GM18499 (cell line): ENCODE data around the gene PSMC3.

Experiments used
- ATAC-seq: cut with Tn5 transposase; IDR thresholded peaks from one replicate; pipeline ENCODE4 v1.9.1; 2021; ENCODE audit warnings: moderate number of reproducible peaks; ENCODE audit not compliant: insufficient read depth, unreplicated experiment

Gene PSMC3

GRCh38 chr11:47443817-47444216 lies 17.6 kb upstream of the PSMC3 start:
- no peak for ATAC-seq

- no peak for ATAC-seq
Observed at GRCh38 chr11:47443028-47443700, 16.9 kb upstream of the PSMC3 start.

DNA sequence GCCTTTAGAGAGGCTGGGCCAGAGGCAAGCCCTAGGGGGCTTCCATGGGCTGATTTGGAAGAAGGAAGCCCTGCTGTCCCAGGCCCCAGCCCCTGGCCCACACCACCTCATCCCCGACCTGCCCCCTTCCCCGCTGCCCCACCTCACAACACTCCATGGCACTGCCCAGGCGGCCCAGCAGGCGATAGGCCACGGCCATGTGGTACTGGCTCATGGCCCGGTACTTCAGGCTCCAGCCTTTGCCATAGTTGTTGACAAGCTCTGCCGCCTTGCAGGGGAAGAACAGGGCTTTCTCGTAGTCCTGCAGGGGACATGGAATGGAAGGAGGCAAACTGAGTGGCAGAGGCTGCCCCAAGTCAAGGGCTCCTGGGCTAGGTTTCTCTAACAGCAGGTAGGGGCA lies 16.3 kb upstream of the PSMC3 start:
- ATAC-seq, result no peak

GRCh38 chr11:47441421-47441820 lies 15.2 kb upstream of the PSMC3 start:
- no peak for ATAC-seq

DNA sequence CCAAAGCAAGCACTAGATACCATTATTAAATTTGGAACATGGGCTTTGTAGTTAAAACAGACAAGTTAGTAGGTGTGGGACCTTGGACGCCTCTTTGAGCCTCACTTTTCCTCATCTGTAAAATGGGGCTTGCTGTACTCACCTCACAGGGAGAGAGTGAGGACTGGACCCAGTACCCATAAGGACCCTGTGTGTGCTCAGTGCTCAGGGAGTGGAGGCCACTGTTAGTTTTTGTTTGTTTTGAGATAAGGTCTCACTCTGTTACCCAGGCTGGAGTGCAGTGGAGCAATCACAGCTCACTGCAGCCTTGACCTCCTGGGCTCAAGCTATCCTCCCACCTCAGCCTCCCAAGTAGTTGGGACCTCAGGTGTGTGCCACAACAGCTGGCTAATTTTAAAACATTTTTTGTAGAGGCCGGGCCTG lies 13.8 kb upstream of the PSMC3 start:
- ATAC-seq, result no peak

- no peak for ATAC-seq
Observed at GRCh38 chr11:47438721-47439120, 12.5 kb upstream of the PSMC3 start.

DNA sequence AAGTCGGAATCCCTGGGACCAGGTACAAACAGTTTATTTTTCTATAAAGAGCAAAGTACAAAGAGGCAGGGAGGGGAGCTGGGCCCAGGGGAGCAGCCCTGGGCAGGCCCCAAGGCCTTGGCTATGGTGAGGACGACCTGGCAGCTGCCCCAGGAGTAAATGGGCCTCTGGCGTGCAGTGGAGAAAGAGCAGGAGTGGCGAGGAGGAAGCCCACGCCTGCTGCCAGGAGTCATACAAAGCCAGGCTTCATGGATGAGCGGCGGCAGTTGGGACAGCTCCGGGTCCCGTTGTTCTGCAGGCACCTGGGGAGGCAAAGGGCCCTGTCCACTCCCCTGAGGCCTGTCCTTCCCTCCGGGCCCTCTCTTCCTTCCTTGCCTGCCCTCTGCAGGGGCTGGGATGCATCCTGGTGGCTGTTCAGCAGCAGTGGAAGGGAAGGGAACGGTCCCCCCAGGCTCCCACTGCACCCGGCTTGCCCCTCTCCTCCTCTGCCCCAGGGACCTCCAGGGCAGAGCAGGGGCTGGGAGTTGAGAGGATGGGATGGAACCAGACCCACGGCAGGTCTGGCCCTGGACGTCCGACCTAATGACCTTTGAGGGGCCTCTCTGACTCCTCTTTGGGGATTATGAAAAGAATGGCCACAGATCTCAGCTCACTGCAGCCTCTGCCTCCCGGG lies 11.6 kb upstream of the PSMC3 start:
- no peak for ATAC-seq

DNA sequence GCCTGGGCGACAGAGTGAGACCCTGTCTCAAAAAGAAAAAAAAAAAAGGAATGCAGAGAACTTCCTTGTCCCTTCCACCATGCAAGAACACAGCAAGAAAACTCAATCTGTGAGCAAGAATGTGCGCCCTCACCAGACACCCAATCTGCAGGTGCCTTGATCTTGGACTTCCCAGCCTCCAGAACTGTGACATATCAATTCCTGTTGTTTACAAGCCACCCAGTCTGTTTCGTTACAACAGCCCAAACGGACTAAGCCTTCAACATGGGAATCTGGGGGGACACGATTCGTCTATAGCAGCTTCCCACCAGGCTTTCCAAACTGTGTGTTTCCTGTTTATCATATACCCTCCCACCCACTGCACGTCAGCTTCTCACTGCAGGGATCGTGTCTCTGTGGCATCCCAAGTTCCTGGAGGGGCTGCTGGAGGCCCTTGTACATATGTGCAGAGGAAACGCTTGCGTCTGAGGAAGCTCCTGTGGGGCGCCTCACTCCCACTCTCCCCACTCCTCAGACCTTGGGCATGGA lies 11.0 kb upstream of the PSMC3 start:
- no peak for ATAC-seq

GRCh38 chr11:47436726-47437125 lies 10.5 kb upstream of the PSMC3 start:
- no peak for ATAC-seq

- ATAC-seq, result no peak
Observed at GRCh38 chr11:47435687-47436086, 9.4 kb upstream of the PSMC3 start.

GRCh38 chr11:47434011-47434786 lies 8.0 kb upstream of the PSMC3 start:
- ATAC-seq, result no peak

DNA sequence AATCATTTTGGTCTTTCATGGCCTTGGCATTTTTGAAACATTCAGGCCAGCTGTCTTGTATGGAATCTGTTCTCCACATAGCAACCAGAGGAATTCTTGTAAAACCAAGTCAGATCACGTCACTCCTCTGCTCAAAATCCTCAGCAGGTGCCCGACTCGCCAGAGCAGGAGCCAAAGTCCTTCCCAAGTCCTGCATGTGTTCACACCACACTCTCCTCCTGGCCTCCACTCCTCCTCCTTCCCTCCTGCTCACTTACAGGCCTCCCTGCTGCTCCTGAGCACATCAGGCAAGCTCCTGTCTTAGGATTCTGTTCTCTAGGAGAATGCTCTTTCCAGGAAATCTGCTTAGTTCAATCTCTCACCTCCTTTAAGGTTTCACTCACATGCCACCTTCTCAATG lies 6.9 kb upstream of the PSMC3 start:
- ATAC-seq, result no peak

DNA sequence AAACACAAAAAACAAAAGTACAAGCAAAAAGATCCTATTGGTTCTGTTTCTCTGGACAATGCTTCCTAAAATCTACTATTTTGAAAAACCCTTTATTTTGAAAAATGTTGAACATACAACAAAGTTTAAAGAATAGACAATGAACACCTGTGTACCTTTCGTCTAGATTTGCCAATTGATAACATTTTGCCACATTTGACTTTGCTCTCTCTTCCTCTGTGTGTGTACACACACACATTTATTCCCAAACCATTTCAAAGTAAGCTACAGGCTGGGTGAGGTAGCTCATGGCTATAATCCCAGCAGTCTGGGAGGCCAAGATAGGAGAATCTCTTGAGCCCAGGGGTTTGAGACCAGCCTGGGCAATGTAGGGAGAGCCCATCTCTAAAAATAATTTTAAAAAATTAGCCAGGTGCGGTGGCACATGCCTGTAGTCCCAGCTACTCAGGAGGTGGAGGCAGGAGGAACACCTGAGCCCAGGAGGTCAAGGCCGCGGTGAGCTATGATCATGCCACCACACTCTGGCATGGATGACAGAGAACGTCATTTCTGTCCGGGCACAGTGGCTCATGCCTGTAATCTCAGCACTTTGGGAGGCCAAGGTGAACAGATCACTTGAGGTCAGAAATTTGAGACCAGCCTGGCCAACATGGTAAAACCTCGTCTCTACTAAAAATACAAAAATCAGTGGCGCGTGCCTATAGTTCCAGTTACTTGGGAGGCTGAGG lies 5.3 kb upstream of the PSMC3 start:
- no peak for ATAC-seq

GRCh38 chr11:47430524-47430923 lies 4.3 kb upstream of the PSMC3 start:
- ATAC-seq, result no peak

DNA sequence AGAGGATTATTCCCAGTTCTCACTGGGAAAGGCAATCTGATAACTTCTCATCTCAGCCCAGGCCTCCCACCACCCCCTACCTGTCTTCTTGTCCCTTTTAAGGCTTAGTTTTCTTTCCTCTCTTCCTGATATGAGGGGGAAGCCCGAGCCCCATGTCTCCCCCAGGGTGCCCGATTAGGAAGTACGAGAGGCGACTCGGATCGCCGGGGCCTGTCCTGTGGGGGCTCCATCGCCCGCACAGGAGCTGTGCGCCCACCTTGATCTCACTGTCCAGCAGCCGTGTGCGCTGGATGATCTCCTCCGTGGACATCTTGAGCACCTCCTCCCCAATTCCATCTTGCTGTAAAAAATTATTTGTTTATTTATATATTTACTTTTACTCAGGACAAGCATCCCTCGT lies 628 bp downstream of the PSMC3 start:
- no peak for ATAC-seq

GRCh38 chr11:47418454-47419259 lies 7.6 kb downstream of the PSMC3 start:
- ATAC-seq, result no peak

DNA sequence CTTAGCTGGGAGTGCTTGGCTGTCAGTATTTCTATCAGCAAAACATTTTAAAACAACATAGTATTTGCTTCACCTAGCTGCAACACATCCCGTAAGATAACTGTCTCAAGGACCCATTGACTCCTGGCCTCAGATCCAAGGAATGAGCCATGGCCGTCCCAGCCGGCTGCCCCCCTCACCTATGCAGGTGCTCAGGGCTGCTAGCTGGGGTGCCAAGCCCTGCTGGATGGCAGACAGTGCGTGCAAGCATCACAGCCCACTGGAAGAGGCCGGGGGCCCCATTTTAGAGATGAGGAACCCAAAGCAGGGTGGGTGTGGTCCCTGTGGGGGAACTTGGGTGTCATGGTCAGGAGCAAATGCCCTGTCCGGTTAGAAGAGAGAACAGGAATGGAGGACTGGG lies 8.5 kb downstream of the PSMC3 start:
- ATAC-seq, result no peak

DNA sequence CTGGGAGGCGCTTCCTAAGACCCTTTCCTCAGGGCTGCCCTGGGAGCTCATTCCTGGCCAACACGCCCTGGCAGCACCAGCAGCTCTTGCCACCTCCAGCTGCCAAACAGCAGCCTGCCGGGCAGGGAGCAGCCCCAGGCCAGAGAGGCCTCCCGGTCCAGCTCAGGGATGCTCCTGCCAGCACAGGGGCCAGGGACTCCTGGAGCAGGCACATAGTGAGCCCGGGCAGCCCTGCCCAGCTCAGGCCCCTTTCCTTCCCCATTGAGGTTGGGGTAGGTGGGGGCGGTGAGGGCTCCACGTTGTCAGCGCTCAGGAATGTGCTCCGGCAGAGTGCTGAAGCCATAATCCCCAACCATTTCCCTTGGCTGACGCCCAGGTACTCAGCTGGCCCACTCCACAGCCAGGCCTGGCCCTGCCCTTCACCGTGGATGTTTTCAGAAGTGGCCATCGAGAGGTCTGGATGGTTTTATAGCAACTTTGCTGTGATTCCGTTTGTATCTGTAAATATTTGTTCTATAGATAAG lies 10.2 kb downstream of the PSMC3 start:
- no peak for ATAC-seq

DNA sequence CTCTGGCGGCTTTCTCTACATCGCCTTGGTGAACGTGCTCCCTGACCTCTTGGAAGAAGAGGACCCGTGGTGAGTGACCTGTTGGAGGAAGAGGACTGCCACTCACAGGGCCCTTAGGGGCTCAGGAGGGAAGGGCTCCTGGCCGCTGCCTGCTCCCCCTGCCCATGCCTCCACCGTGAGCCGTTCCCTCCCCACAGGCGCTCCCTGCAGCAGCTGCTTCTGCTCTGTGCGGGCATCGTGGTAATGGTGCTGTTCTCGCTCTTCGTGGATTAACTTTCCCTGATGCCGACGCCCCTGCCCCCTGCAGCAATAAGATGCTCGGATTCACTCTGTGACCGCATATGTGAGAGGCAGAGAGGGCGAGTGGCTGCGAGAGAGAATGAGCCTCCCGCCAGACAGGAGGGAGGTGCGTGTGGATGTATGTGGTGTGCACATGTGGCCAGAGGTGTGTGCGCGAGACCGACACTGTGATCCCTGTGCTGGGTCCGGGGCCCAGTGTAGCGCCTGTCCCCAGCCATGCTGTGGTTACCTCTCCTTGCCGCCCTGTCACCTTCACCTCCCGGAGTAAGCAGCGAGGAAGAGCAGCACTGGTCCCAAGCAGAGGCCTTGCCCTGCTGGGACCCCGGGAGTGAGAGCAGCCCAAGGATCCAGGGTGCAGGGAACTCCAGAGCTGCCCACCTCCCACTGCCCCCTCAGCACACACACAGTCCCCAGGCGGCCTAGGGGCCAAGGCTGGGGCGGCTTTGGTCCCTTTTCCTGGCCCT lies 11.0 kb downstream of the PSMC3 start:
- no peak for ATAC-seq
